Small intestine (tissue), 7 donors: ENCODE results near the gene NCLN. TPM values are rescaled to one million over a fixed set of nuclear protein-coding genes. Genes with fewer than 3 reads are reported as not detected.

ENCODE experiments used
- DNase-seq, 2 donors: peaks; one replicate each; pipeline versions ENCODE4 v3.0.0 to v3.0.0-alpha.2; 2013
- FAIRE-seq: peaks from 2 replicates; lab custom pipeline; 2012; peaks lifted over from hg19 to GRCh38; lab: Jason Lieb, UNC
- H3K27ac ChIP-seq, 3 donors: one replicate each; pipeline ENCODE4 v1.5.1; 2013; ENCODE audit warnings: low read length in 2 of 3, mild to moderate bottlenecking in 2 of 3, control low read depth in 1 of 3, inconsistent platforms in 1 of 3, low read depth in 1 of 3, moderate library complexity in 1 of 3
- H3K27me3 ChIP-seq, 3 donors: one replicate each; pipeline ENCODE4 v1.6.1; 2013; ENCODE audit warnings: low read length in 3 of 3, inconsistent platforms in 1 of 3; ENCODE audit not compliant: control insufficient read depth in 3 of 3, insufficient read depth in 3 of 3
- H3K36me3 ChIP-seq, 3 donors: one replicate each; pipeline ENCODE4 v1.6.1; 2013; ENCODE audit warnings: low read length in 3 of 3, inconsistent platforms in 1 of 3, low read depth in 1 of 3, mild to moderate bottlenecking in 1 of 3, moderate library complexity in 1 of 3; ENCODE audit not compliant: control insufficient read depth in 3 of 3, insufficient read depth in 2 of 3
- H3K4me1 ChIP-seq, 3 donors: one replicate each; pipeline ENCODE4 v1.6.1; 2013; ENCODE audit warnings: low read length in 2 of 3, inconsistent platforms in 1 of 3, low read depth in 1 of 3, mild to moderate bottlenecking in 1 of 3, moderate library complexity in 1 of 3; ENCODE audit not compliant: control insufficient read depth in 3 of 3, insufficient read depth in 2 of 3
- H3K4me3 ChIP-seq, 3 donors: one replicate each; pipeline ENCODE4 v1.5.1; 2013; ENCODE audit warnings: low read length in 3 of 3, control low read depth in 1 of 3, inconsistent platforms in 1 of 3, low read depth in 1 of 3, mild to moderate bottlenecking in 1 of 3, moderate library complexity in 1 of 3
- H3K9me3 ChIP-seq, 2 donors: one replicate each; pipeline ENCODE4 v1.6.1; 2013; ENCODE audit warnings: low read depth in 1 of 2, low read length in 1 of 2; ENCODE audit not compliant: control insufficient read depth in 2 of 2, insufficient read depth in 1 of 2
- WGBS, 3 donors: extraction: QIAGEN DNeasy Blood & Tissue Kit; methylation state at CpG; one replicate each; pipeline ENCODE4 v1.1.7; 2013; 5-methylcytosine and 5-hydroxymethylcytosine counted together
- polyA plus RNA-seq, 4 donors: library from polyadenylated mRNA; stranded (reverse) in 3 of 4; unstranded in 1 of 4; fragments of 200-250 nt in 3 of 4; fragments of 120-200 nt in 1 of 4; gene quantifications; one replicate each; pipeline versions ENCODE4 v1.2.1 to v1.2.3, GENCODE V29; 2013
- donor health status: healthy with polysubstance abuse.
- donor health status: control.
- donor health status: control.
- donor health status: Bipolar disorder and iron deficiency.
- donor health status: healthy.

NCLN gene
- polyA plus RNA-seq, 4 donors = 37.9 to 217 (median 112) TPM

- Histone ChIP-seq H3K27me3 (no peaks in the 10 kb centered on the region), H3K36me3 (no peaks in the 10 kb centered on the region), H3K4me3 (no peak overlapping the region), H3K27ac (no peak overlapping the region), H3K4me1 (no peaks in the 10 kb centered on the region), H3K9me3 (peaks cover 0 to 19% of the 10 kb centered on the region in 2 donors)
- FAIRE-seq (no peak), DNase-seq (no peak)
Measured at GRCh38 chr19:3254520-3254919, 68.8 kb downstream of the NCLN start.

GRCh38 chr19:3257071-3257470 is 71.3 kb downstream of the NCLN start:
- Histone ChIP-seq H3K4me1 (no peaks in the 10 kb centered on the region), H3K27me3 (no peaks in the 10 kb centered on the region), H3K27ac (no peak overlapping the region), H3K4me3 (no peak overlapping the region), H3K36me3 (no peaks in the 10 kb centered on the region), H3K9me3 (peaks cover 0 to 16% of the 10 kb centered on the region in 2 donors)
- DNase-seq (no peak), FAIRE-seq (no peak)
- 82 to 86% (median 85%) methylated on average over 8 of the region's 8 CpGs for WGBS, 3 donors

Other genes starting within 250 kb of the NCLN start
- gene ZNF77, start 241.0 kb upstream of the NCLN start, polyA plus RNA-seq = 1 to 10 TPM; 1.1 to 7.8 (median 1.9) TPM
- under 1 TPM in 2 of 4 donors, not detected in 2; 0.75 to 1.00 TPM for gene TLE6, start 208.4 kb upstream of the NCLN start, polyA plus RNA-seq
- gene TLE2, start 156.7 kb upstream of the NCLN start, polyA plus RNA-seq = 10 to 100 TPM in 2 of 4 donors, 1 to 10 TPM in 2; 3.8 to 66.0 (median 12.3) TPM
- gene TLE5, start 123.4 kb upstream of the NCLN start, polyA plus RNA-seq = 100 to 1,000 TPM; 308 to 488 (median 351) TPM
- gene GNA11, start 91.6 kb upstream of the NCLN start, polyA plus RNA-seq = 100 to 1,000 TPM; 173 to 216 (median 182) TPM
- gene GNA15, start 49.9 kb upstream of the NCLN start, polyA plus RNA-seq = 1 to 10 TPM in 3 of 4 donors, under 1 TPM in 1; 0.67 to 2.1 (median 1.7) TPM
- gene S1PR4, start 7.2 kb upstream of the NCLN start, polyA plus RNA-seq = 1 to 10 TPM in 2 of 4 donors, under 1 TPM in 1, not detected in 1; 0.46 to 5.1 (median 2.4) TPM
- under 1 TPM in 3 of 4 donors, not detected in 1; 0.53 to 0.70 (median 0.54) TPM for gene CELF5, start 38.7 kb downstream of the NCLN start, polyA plus RNA-seq
- 10 to 100 TPM in 2 of 4 donors, 1 to 10 TPM in 2; 4.5 to 37.9 (median 8.2) TPM for gene NFIC, start 180.7 kb downstream of the NCLN start, polyA plus RNA-seq